GM12878 (cell line): ENCODE results near the gene VANGL1. TPM values are rescaled to one million over a fixed set of nuclear protein-coding genes. Genes with fewer than 3 reads are reported as not detected.

Experiments
- ATAC-seq: fragments of 200-7000 bp; cut with Tn5 transposase; 3 replicates; pipeline ENCODE4 v1.9.1; 2020; ENCODE audit warnings: mild to moderate bottlenecking, moderate library complexity
- BruUV-seq: library from RNA; stranded (reverse); fragments of 400-500 nt; replicated peaks from 2 replicates; lab custom pipeline; 2021; lab: Mats Ljungman, UMichigan
- CTCF ChIA-PET: fragments of 300-600 bp; sonication (Branson Sonifier 250); formaldehyde crosslinking; extraction: SDS; loops from one replicate; lab custom pipeline; 2021; ENCODE audit warnings: inconsistent platforms; lab: Yijun Ruan, JAX
- POLR2A ChIA-PET: fragments of 350-600 bp; formaldehyde crosslinking; extraction: SDS; loops from one replicate; lab custom pipeline; 2021; ENCODE audit warnings: inconsistent platforms; lab: Charles Lee
- RAD21 ChIA-PET: fragments of 300-600 bp; sonication (Branson Sonifier 250); formaldehyde crosslinking; loops from one replicate; lab custom pipeline; 2023; ENCODE audit warnings: antibody characterized with exemption; ENCODE audit not compliant: unreplicated experiment; lab: Charles Lee
- SMC1A ChIA-PET: fragments of 300-600 bp; sonication (Branson Sonifier 250); formaldehyde crosslinking; loops from one replicate; lab custom pipeline; 2023; ENCODE audit not compliant: unreplicated experiment, uncharacterized antibody; lab: Charles Lee
- DNase-seq: peaks from one replicate; pipeline ENCODE4 v3.0.0-alpha.2; 2011; ENCODE audit warnings: low read depth, low spot score
- FAIRE-seq: peaks from 3 replicates; lab custom pipeline; 2011; peaks lifted over from hg19 to GRCh38; lab: Jason Lieb, UNC
- H2AFZ ChIP-seq: 2 replicates; pipeline ENCODE4 v1.6.0; 2011; ENCODE audit warnings: low read depth, low read length, control low read depth; ENCODE audit not compliant: control insufficient read depth
- H3K27ac ChIP-seq: 2 replicates; pipeline ENCODE4 v1.5.1; 2011; ENCODE audit warnings: control low read depth; ENCODE audit not compliant: control insufficient read depth, insufficient read depth
- H3K27me3 ChIP-seq, 2 experiments: replicated peaks in 1 of 2; 2 replicates each; pipeline versions ENCODE4 v1.6.0 to v1.6.1; 2011; ENCODE audit warnings: low read length in 1 of 2; ENCODE audit not compliant: control insufficient read depth in 2 of 2, insufficient read depth in 2 of 2
- H3K36me3 ChIP-seq, 2 experiments: 2 replicates each; pipeline ENCODE4 v1.5.1; 2011; ENCODE audit warnings: low read length in 1 of 2; ENCODE audit not compliant: control insufficient read depth in 2 of 2, insufficient read depth in 2 of 2
- H3K4me1 ChIP-seq: 2 replicates; pipeline ENCODE4 v1.6.1; 2011; ENCODE audit warnings: mild to moderate bottlenecking, low read length, moderate library complexity, mixed read lengths; ENCODE audit not compliant: control insufficient read depth, insufficient read depth
- H3K4me2 ChIP-seq: 2 replicates; pipeline ENCODE4 v1.6.0; 2011; ENCODE audit warnings: control low read depth; ENCODE audit not compliant: control insufficient read depth, insufficient read depth
- H3K4me3 ChIP-seq: fragments of 200-600 bp; sonication (generic); 2 replicates; pipeline ENCODE4 v1.5.1; 2016
- H3K79me2 ChIP-seq: 2 replicates; pipeline ENCODE4 v1.6.0; 2011; ENCODE audit warnings: low read length; ENCODE audit not compliant: control insufficient read depth, insufficient read depth
- H3K9ac ChIP-seq: 2 replicates; pipeline ENCODE4 v1.8.0; 2011; ENCODE audit warnings: low read length, control low read depth, mixed read lengths; ENCODE audit not compliant: control insufficient read depth, insufficient read depth
- H3K9me3 ChIP-seq: replicated peaks from 3 replicates; pipeline ENCODE4 v1.5.1; 2011; ENCODE audit warnings: mild to moderate bottlenecking, low read length; ENCODE audit not compliant: control insufficient read depth, insufficient read depth
- H4K20me1 ChIP-seq: 2 replicates; pipeline ENCODE4 v1.6.0; 2011; ENCODE audit not compliant: control insufficient read depth, insufficient read depth
- HSF1 ChIP-seq: fragments of 150-350 bp; IDR thresholded peaks from 2 replicates; pipeline ENCODE4 v1.6.1; 2014; ENCODE audit warnings: mild to moderate bottlenecking, low read depth, low read length
- NBN ChIP-seq: fragments of 450-650 bp; IDR thresholded peaks from 2 replicates; pipeline ENCODE4 v1.6.1; 2016
- SMAD5 ChIP-seq: IDR thresholded peaks from 2 replicates; pipeline ENCODE4 v1.6.1; 2016; ENCODE audit warnings: antibody characterized with exemption, low read depth
- SPI1 ChIP-seq: IDR thresholded peaks from 2 replicates; pipeline ENCODE4 v1.6.1; 2011; ENCODE audit warnings: low read depth, mild to moderate bottlenecking, low read length, moderate library complexity, borderline replicate concordance; ENCODE audit not compliant: insufficient read depth
- TARDBP ChIP-seq: IDR thresholded peaks from 2 replicates; pipeline ENCODE4 v1.6.1; 2016; ENCODE audit warnings: borderline replicate concordance
- ZNF622 ChIP-seq: fragments of 450-650 bp; IDR thresholded peaks from 2 replicates; pipeline ENCODE4 v1.6.1; 2017; ENCODE audit warnings: mild to moderate bottlenecking, inconsistent platforms
- WGBS: methylation state at CpG from one replicate; pipeline ENCODE4 v1.1.6; 2016; ENCODE audit warnings: low lambda C conversion rate; ENCODE audit not compliant: insufficient replicate concordance, insufficient coverage; ENCODE audit errors: missing lambda C conversion rate; 5-methylcytosine and 5-hydroxymethylcytosine counted together
- in situ Hi-C: fragments of 300-500 bp; cut with MboI; formaldehyde crosslinking; loops from 9 replicates; pipeline ENCODE4 v1.14.3; 2018; ENCODE audit warnings: mixed read lengths
- intact Hi-C: fragments of 100-400 bp; cut with micrococcal nuclease; formaldehyde crosslinking; loops from one replicate; pipeline ENCODE4 v1.14.2; 2022; ENCODE audit not compliant: unreplicated experiment
- polyA plus RNA-seq, 11 experiments: library from polyadenylated mRNA; depleted of rRNA in 4 of 11; unstranded in 6 of 11; stranded (reverse) in 5 of 11; fragments of >200 nt; fragmentation: Nextera tagmentation in 4 of 11; fragmentation: Illumina TruSeq in 1 of 11; extraction: Ambion mirVana in 4 of 11; extraction: Trizol in 1 of 11; gene quantifications; 1 replicate in 1 of 11; 2 replicates in 10 of 11; pipeline versions ENCODE4 v1.2.1 to v1.2.3, GENCODE V29; 2011 to 2016; ENCODE audit warnings: inconsistent platforms in 2 of 11, missing spikeins in 2 of 11, low read depth in 1 of 11
- total RNA-seq, 4 experiments: library from RNA; depleted of rRNA in 3 of 4; stranded (reverse); fragments of >200 nt in 3 of 4; fragmentation: Illumina TruSeq in 1 of 4; extraction: Trizol in 1 of 4; gene quantifications; 2 replicates each; pipeline versions ENCODE4 v1.2.1 to v1.2.3, GENCODE V29; 2013 to 2021

Gene VANGL1
- total and polyA plus RNA-seq, 10 of the 15 experiments (the other 5 are each of a cell fraction or from before 2014, with no cell fraction given), result 0.71 to 12.9 (median 6.3) TPM

GRCh38 chr1:115665319-115666096, 23.7 kb downstream of the VANGL1 start:
- H3K79me2 ChIP-seq, result no peaks in the 10 kb centered on the region
- WGBS, result 97% methylated on average over 7 of the region's 7 CpGs
- no peaks in the 10 kb centered on the region for H4K20me1 ChIP-seq
- no TSS peak for BruUV-seq
- H3K36me3 ChIP-seq, result peaks cover 9 to 14% of the 10 kb centered on the region in 2 experiments
- H3K4me1 ChIP-seq, result no peaks in the 10 kb centered on the region
- no peak overlapping the region for H2AFZ ChIP-seq
- no peak overlapping the region for H3K27ac ChIP-seq
- ATAC-seq (no peak), FAIRE-seq (no peak), DNase-seq (no peak)
- ChIA-PET RAD21 (no interaction called here), POLR2A (no interaction called here), CTCF (no interaction called here), SMC1A (no interaction called here)
- in situ Hi-C loops, result no loop called here
- H3K9ac ChIP-seq, result no peak overlapping the region
- peaks cover 1% of the 10 kb centered on the region; the same call in 2 of the 3 replicates for H3K9me3 ChIP-seq
- no peak overlapping the region for H3K4me2 ChIP-seq
- TF ChIP-seq NBN, result no peak
- TF ChIP-seq SMAD5, result no peak
- TF ChIP-seq ZNF622, result no peak
- no peak for TF ChIP-seq SPI1
- TF ChIP-seq TARDBP, result no peak
- no peak for TF ChIP-seq HSF1
- H3K4me3 ChIP-seq, result no peak overlapping the region
- intact Hi-C loops, result no loop called here
- H3K27me3 ChIP-seq, result no peaks in the 10 kb centered on the region
